HG02981 (cell line): Measurements from ENCODE around the gene PALB2.

ENCODE experiments used
- ATAC-seq: cut with Tn5 transposase; IDR thresholded peaks from one replicate; pipeline ENCODE4 v1.9.1; 2021; ENCODE audit warnings: mild to moderate bottlenecking, moderate library complexity; ENCODE audit not compliant: unreplicated experiment

The PALB2 gene

DNA sequence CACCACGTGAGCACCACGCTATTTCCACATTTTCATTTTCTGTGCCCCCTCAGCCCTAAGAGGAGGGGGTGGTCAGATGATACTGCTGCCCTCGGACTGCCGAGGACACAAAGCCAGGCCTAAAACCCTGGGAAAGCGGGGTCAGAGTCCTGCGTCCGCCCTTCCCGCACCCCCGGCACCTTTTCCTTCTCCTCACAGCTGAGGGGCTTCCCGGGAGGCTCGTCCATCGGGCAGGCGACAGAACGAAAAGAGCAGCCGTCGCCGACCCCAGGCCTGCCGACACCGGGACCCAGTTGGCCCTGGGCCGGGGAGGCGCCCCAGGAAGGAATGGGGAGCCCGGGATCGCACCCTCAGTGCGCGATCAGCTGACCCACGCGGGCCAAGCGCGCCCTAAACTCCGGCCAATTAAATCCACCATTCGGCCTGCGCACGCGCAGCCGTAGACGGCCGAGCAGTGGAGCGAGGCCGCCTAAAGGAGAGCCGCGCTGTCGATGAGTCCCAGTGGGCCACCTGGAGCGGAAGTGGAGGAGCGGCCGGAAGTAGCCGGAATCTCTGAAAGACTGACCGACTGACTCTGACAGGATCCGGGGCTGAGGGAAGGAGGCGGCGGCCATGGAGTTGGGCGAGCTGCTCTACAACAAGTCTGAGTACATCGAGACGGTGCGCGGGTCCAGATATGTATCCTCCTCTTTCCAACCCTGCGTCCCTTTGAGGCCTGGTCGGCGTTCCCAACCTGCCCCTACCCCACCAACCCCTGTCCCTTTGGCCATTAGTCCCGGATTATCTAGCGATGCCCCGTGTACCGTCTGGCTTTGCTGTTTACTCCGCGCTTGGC, at the start of gene PALB2, which contains the start of gene DCTN5:
Gene PALB2 (minus strand): TSS at position 380 of the 835 bp plus-strand sequence. CDS start 153 bp downstream, at position 227.
Gene DCTN5 (plus strand): TSS at position 536 of the 835 bp plus-strand sequence. CDS start 77 bp downstream, at position 613.
- peak; percentile 95 for ATAC-seq

DNA sequence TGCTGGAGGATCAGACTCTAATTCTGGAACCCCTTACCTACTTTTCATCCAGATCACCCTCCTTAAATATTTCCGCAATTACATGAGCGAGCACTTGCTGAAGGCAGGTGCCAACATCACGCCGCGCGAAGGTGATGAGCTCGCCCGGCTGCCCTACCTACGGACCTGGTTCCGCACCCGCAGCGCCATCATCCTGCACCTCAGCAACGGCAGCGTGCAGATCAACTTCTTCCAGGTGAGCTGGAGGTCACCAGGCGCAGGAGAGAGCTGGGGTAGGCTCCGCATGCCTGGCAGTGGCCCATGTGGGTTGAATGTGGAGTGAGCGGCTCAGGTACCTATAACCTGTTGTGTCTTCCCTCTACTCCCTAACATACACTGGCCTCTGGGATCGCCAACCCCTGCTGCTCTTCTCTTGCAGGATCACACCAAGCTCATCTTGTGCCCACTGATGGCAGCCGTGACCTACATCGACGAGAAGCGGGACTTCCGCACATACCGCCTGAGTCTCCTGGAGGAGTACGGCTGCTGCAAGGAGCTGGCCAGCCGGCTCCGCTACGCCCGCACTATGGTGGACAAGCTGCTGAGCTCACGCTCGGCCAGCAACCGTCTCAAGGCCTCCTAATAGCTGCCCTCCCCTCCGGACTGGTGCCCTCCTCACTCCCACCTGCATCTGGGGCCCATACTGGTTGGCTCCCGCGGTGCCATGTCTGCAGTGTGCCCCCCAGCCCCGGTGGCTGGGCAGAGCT, 48.5 kb upstream of the PALB2 start:
- no peak for ATAC-seq

- ATAC-seq = no peak
Measured at GRCh38 chr16:23687034-23687808, 46.1 kb upstream of the PALB2 start.

GRCh38 chr16:23683487-23683886, 42.4 kb upstream of the PALB2 start:
- no peak for ATAC-seq

DNA sequence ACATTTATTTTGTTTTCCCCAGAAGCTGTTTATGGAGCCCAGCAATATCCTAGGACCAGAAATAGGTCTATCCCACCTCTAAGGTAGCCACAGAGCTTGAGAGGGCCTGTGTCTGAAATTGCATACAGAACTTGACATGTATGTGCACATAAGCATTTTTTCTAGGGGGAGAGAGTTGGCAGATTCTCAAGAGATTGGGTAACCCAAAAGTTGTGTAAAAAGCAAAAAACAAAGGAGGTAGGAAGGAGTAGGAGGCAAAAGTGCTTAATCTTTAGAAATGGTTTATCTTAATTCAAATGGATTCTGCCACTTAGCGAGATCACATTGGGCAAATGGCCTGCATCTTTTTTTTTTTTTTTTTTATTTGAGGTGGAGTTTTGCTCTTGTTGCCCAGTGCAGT, 41.1 kb upstream of the PALB2 start:
- no peak for ATAC-seq

DNA sequence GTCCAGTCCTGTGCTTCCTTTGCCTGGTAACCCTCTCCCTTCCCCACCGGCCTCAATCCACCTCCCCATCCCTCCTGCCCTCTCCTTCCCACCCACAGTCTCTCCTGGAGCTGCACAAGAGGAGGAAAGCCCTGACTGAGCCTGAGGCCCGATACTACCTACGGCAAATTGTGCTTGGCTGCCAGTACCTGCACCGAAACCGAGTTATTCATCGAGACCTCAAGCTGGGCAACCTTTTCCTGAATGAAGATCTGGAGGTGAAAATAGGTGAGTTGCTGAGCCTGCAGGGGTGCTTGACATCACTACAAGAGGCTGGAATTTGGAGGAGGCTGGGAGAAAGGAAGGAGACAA, 38.9 kb upstream of the PALB2 start:
- no peak for ATAC-seq

GRCh38 chr16:23679274-23679985, 38.3 kb upstream of the PALB2 start:
- no peak for ATAC-seq

DNA sequence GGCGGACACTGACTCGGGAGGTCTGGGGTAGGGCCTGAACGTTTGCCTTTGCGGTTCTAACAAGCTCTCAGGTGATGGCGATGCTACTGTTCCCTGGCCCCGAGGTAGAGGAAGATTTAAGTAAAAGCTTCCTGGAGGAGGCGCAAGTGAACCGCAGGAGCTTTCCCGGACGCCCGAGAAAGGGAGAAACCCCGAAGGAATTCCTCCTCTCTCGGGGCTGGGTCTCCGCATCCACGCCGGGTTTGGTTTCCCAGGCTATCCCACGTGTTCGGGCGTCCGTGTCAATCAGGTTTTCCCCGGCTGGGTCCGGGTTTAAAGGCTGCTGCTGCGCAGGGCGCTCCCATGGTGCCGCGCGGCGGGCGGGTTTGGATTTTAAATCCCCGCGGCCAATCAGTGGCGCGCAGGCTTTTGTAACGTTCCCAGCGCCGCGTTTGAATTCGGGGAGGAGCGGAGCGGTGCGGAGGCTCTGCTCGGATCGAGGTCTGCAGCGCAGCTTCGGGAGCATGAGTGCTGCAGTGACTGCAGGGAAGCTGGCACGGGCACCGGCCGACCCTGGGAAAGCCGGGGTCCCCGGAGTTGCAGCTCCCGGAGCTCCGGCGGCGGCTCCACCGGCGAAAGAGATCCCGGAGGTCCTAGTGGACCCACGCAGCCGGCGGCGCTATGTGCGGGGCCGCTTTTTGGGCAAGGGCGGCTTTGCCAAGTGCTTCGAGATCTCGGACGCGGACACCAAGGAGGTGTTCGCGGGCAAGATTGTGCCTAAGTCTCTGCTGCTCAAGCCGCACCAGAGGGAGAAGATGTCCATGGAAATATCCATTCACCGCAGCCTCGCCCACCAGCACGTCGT, 37.5 kb upstream of the PALB2 start, which contains the start of gene PLK1:
Gene PLK1 (plus strand): TSS at position 460 of the 844 bp plus-strand sequence. CDS start 44 bp downstream, at position 504.
- ATAC-seq = peak; percentile 77

GRCh38 chr16:23676924-23677480, 35.9 kb upstream of the PALB2 start:
- ATAC-seq = no peak

- no peak for ATAC-seq
Measured at GRCh38 chr16:23673971-23674614, 33.0 kb upstream of the PALB2 start.

DNA sequence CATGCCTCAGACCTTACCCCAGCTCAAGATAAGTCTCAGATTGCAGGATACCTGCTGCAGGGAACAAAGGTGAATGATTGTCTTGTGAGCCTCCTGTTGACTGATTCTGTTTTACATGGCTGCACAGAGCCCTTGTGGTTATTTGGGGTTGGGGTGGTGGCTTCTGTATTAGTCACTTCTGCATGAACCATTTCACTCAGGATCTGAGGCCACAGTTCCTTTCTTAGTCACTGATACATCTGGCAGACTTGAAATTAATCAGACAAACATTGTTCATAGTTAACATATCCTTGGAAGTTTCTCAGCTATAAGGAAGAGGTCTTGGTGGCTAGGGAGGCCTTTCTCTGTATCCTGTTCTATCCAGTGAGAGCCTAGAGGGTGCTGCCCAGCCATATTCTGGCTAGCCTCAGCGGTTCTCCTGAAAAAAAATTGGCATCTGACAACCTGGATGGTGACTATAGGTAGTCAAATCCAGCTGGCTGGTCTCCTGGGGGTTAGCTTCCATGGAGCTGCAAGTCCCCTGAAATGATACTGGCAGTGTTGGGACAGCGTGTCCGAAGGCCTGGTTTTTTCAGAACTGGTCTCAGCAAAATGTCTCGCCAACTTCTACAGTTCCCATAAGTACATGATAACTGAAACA, 29.1 kb upstream of the PALB2 start:
- ATAC-seq = peak; percentile 95

GRCh38 chr16:23668873-23669272, 27.8 kb upstream of the PALB2 start:
- ATAC-seq = no peak

- no peak for ATAC-seq
Measured at GRCh38 chr16:23668225-23668624, 27.1 kb upstream of the PALB2 start.

DNA sequence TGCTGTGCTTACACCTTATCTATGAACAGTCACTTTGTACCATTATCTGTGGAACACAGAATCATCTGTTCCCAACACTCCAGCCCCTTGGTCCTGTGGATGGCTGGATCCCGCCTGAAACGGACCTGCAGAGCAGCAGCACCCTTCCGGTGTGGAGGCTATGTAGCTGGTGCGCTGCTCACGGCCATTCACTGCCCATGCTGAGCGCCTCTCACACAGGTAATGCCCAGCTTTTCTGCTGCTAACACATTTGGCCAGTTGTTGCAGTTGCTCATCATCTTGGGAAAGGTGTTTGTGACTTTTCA, 26.2 kb upstream of the PALB2 start:
- ATAC-seq = no peak

DNA sequence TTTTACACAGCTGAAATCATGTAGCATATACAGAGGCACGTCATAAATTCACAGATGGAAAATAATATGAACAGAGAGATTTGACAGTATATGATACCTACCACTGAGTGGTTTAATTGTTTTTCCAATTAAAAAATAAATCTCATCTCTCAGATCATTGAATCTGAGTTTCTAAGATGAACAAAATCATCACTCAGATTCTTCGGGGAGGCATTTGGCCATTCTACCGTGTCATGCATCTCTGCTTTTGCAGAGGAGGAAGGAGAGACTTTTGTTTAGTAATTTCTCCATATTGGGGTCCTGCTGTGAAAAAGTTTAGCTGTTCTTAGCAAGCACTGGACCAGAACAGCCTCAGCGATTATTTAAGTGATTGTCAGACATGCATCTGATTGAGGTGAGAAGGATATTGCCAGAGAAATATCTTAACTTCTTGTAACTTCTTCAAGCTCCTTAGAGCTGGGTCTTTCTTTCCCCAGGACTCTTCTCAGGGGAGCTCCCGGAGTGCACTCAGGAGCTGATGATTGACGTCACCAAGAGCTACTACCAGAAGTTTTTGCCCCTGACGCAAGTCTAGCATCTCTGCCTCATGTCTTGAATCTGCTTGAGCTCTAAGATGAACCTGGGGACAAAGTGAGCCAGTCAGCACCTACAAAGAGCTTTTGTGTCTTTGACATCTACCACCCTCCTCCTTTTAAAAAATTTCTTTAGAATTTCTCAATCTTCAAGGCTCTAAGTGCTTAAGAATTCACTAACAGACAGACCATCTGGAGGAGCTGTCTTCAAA, 25.7 kb upstream of the PALB2 start:
- no peak for ATAC-seq

GRCh38 chr16:23663918-23664317, 22.8 kb upstream of the PALB2 start:
- ATAC-seq = no peak

GRCh38 chr16:23651943-23652468, 10.9 kb upstream of the PALB2 start:
- ATAC-seq = no peak
